ENCODE data around the gene FLYWCH1. TPM values are rescaled to one million over a fixed set of nuclear protein-coding genes. Genes with fewer than 3 reads are reported as not detected.

Gene FLYWCH1
- total and polyA plus RNA-seq, 2 experiments from 2014 or later, result 34.7 to 58.7 TPM

- no peak overlapping the region for H3K4me3 ChIP-seq
Observed at GRCh38 chr16:2971134-2971984, 59.6 kb downstream of the FLYWCH1 start.

GRCh38 chr16:2971985-2972784, 60.5 kb downstream of the FLYWCH1 start:
- Histone ChIP-seq H3K9me3 (ENCODE audit: low read depth) (no peaks in the 10 kb centered on the region), H3K36me3 (no peaks in the 10 kb centered on the region), H3K4me1 (ENCODE audit: low read depth) (no peaks in the 10 kb centered on the region), H3K27me3 (peaks cover 6% of the 10 kb centered on the region), H3K4me3 (no peak overlapping the region), H3K27ac (no peak overlapping the region)
- no peak for DNase-seq (ENCODE audit: low read depth in 1 of 2, low spot score in 1 of 2)
- no peak for TF ChIP-seq CTCF (IDR thresholded peaks at IDR 0.05; ENCODE audit: low read depth, low read length)

More at GRCh38 chr16:2971134-2971984, 59.6 kb downstream of the FLYWCH1 start:
- H3K9me3 ChIP-seq (ENCODE audit: low read depth), result no peaks in the 10 kb centered on the region
- H3K27me3 ChIP-seq, result peaks cover 14% of the 10 kb centered on the region
- TF ChIP-seq CTCF (IDR thresholded peaks at IDR 0.05; ENCODE audit: low read depth, low read length), result no peak
- no peak overlapping the region for H3K27ac ChIP-seq
- H3K36me3 ChIP-seq, result no peaks in the 10 kb centered on the region
- DNase-seq (ENCODE audit: low read depth in 1 of 2, low spot score in 1 of 2), result no peak
- no peaks in the 10 kb centered on the region for H3K4me1 ChIP-seq (ENCODE audit: low read depth)

- H3K4me3 ChIP-seq, result no peak overlapping the region
- no peak overlapping the region for H3K27ac ChIP-seq
- no peaks in the 10 kb centered on the region for H3K4me1 ChIP-seq (ENCODE audit: low read depth)
- no peak for TF ChIP-seq CTCF (IDR thresholded peaks at IDR 0.05; ENCODE audit: low read depth, low read length)
- DNase-seq (ENCODE audit: low read depth in 1 of 2, low spot score in 1 of 2), result no peak
- no peaks in the 10 kb centered on the region for H3K36me3 ChIP-seq
- H3K9me3 ChIP-seq (ENCODE audit: low read depth), result no peaks in the 10 kb centered on the region
- no peaks in the 10 kb centered on the region for H3K27me3 ChIP-seq
Observed at GRCh38 chr16:2973093-2973492, 61.4 kb downstream of the FLYWCH1 start.

GRCh38 chr16:2973605-2974318, 62.0 kb downstream of the FLYWCH1 start:
- no peak overlapping the region for H3K27ac ChIP-seq
- H3K4me3 ChIP-seq, result no peak overlapping the region
- no peaks in the 10 kb centered on the region for H3K27me3 ChIP-seq
- no peak for DNase-seq (ENCODE audit: low read depth in 1 of 2, low spot score in 1 of 2)
- H3K36me3 ChIP-seq, result no peaks in the 10 kb centered on the region
- H3K4me1 ChIP-seq (ENCODE audit: low read depth), result no peaks in the 10 kb centered on the region
- TF ChIP-seq CTCF (IDR thresholded peaks at IDR 0.05; ENCODE audit: low read depth, low read length), result no peak
- no peaks in the 10 kb centered on the region for H3K9me3 ChIP-seq (ENCODE audit: low read depth)

GRCh38 chr16:2974319-2975056, 62.8 kb downstream of the FLYWCH1 start:
- Histone ChIP-seq H3K4me3 (no peak overlapping the region), H3K4me1 (ENCODE audit: low read depth) (no peaks in the 10 kb centered on the region), H3K27ac (no peak overlapping the region), H3K36me3 (no peaks in the 10 kb centered on the region), H3K9me3 (ENCODE audit: low read depth) (no peaks in the 10 kb centered on the region), H3K27me3 (no peaks in the 10 kb centered on the region)
- TF ChIP-seq CTCF (IDR thresholded peaks at IDR 0.05; ENCODE audit: low read depth, low read length), result no peak
- DNase-seq (ENCODE audit: low read depth in 1 of 2, low spot score in 1 of 2), result no peak

Measured in cardiac muscle cell (in vitro differentiated cells and primary cell).